Measurements from ENCODE around the gene NR6A1.

GRCh38 chr9:124812441-124812876 is 41.3 kb upstream of the NR6A1 start:
- no peak for TF ChIP-seq ZNF138 (CRISPR knock-in tag; conservative IDR thresholded peaks at IDR 0.05)
- TF ChIP-seq ZNF232 (CRISPR knock-in tag; IDR thresholded peaks at IDR 0.05), result no peak
- no peak for TF ChIP-seq MAX (CRISPR knock-in tag; IDR thresholded peaks at IDR 0.05)
- TF ChIP-seq CTCF (IDR thresholded peaks at IDR 0.05), result no peak
- no peak for TF ChIP-seq GABPB1 (CRISPR knock-in tag; IDR thresholded peaks at IDR 0.05)
- no peak for TF ChIP-seq FOXP1 (CRISPR knock-in tag; IDR thresholded peaks at IDR 0.05; ENCODE audit: borderline replicate concordance)
- TF ChIP-seq SMAD4 (CRISPR knock-in tag; IDR thresholded peaks at IDR 0.05), result no peak
- TF ChIP-seq MLX (CRISPR knock-in tag; IDR thresholded peaks at IDR 0.05), result no peak
- no peak for TF ChIP-seq FOXJ3 (CRISPR knock-in tag; IDR thresholded peaks at IDR 0.05; ENCODE audit: borderline replicate concordance)
- TF ChIP-seq ZBTB43 (CRISPR knock-in tag; IDR thresholded peaks at IDR 0.05), result no peak

Data from WTC11 (cell line).